K562 (cell line): Measurements from ENCODE around the gene NUP88. TPM values are rescaled to one million over a fixed set of nuclear protein-coding genes. Genes with fewer than 3 reads are reported as not detected.
A peak's percentile ranks its signal among the peaks of the same experiment; 100 is the strongest.

Source experiments
- CBX1 ChIP-seq: sonication (generic); IDR thresholded peaks from 2 replicates; pipeline ENCODE4 v1.6.1; 2016; ENCODE audit warnings: antibody characterized with exemption, low read depth, mild to moderate bottlenecking
- PML ChIP-seq: IDR thresholded peaks from 2 replicates; pipeline ENCODE4 v1.6.1; 2012; ENCODE audit warnings: low read length, inconsistent platforms
- RAD21 ChIP-seq, 2 experiments: fragments of 250-450 bp in 1 of 2; fragments of 450-650 bp in 1 of 2; sonication (Bioruptor Pico) in 1 of 2; formaldehyde crosslinking in 1 of 2; IDR thresholded peaks in 1 of 2; conservative IDR thresholded peaks in 1 of 2; 2 replicates each; pipeline versions ENCODE4 v1.4.0 to v1.8.0; 2020 to 2022; ENCODE audit warnings: mild to moderate bottlenecking in 2 of 2, moderate library complexity in 1 of 2
- TAF7 ChIP-seq: fragments of 450-650 bp; IDR thresholded peaks from 2 replicates; pipeline ENCODE4 v1.6.1; 2016; ENCODE audit warnings: missing genetic modification characterization, missing compliant biosample characterization
- ZFX ChIP-seq: sonication (generic); formaldehyde crosslinking; IDR thresholded peaks from 2 replicates; pipeline ENCODE4 v1.8.0; 2022; ENCODE audit warnings: mild to moderate bottlenecking, missing genetic modification reagents, moderate library complexity
- ZNF444 ChIP-seq: fragments of 250-450 bp; sonication (Bioruptor Pico); IDR thresholded peaks from 2 replicates; pipeline ENCODE4 v1.4.0; 2020; ENCODE audit warnings: mild to moderate bottlenecking, moderate library complexity
- polyA plus RNA-seq, 8 experiments: library from polyadenylated mRNA; depleted of rRNA in 4 of 8; stranded (reverse) in 5 of 8; unstranded in 3 of 8; fragments of >200 nt; fragmentation: Nextera tagmentation in 2 of 8; fragmentation: Illumina TruSeq in 1 of 8; extraction: Ambion mirVana in 2 of 8; extraction: Trizol in 1 of 8; gene quantifications; 2 replicates each; pipeline versions ENCODE4 v1.2.1 to v1.2.3, GENCODE V29; 2011 to 2014; ENCODE audit warnings: inconsistent platforms in 1 of 8, missing spikeins in 1 of 8
- total RNA-seq, 7 experiments: library from RNA; depleted of rRNA in 6 of 7; stranded (reverse); fragments of >200 nt in 6 of 7; fragmentation: Illumina TruSeq in 2 of 7; extraction: Trizol in 2 of 7; gene quantifications; 2 replicates each; pipeline versions ENCODE4 v1.2.1 to v1.2.3, GENCODE V29; 2011 to 2021; ENCODE audit warnings: low replicate concordance in 1 of 7
- TF ChIP-seq, protein P1 (sequence below): fragments of 250-450 bp; sonication (Bioruptor Pico); IDR thresholded peaks from 2 replicates; pipeline ENCODE4 v1.5.1; 2021; ENCODE audit warnings: mild to moderate bottlenecking
- TF ChIP-seq, protein P2 (sequence below), 3 experiments: fragments of 200-800 bp in 1 of 3; sonication (Bioruptor generic) in 1 of 3; sonication (generic) in 1 of 3; formaldehyde crosslinking in 1 of 3; IDR thresholded peaks; 2 replicates each; pipeline versions ENCODE4 v1.6.1 to v1.8.0; 2016 to 2022; ENCODE audit warnings: mild to moderate bottlenecking in 2 of 3, missing compliant biosample characterization in 2 of 3, missing genetic modification characterization in 2 of 3, missing genetic modification reagents in 1 of 3
- TF ChIP-seq, protein P3 (sequence below), 2 experiments: IDR thresholded peaks; 2 replicates each; pipeline ENCODE4 v1.6.1; 2011; ENCODE audit warnings: borderline replicate concordance in 1 of 2, control low read depth in 1 of 2, low read depth in 1 of 2, low read length in 1 of 2, mild to moderate bottlenecking in 1 of 2, mixed read lengths in 1 of 2, moderate library complexity in 1 of 2; ENCODE audit not compliant: insufficient read depth in 1 of 2, insufficient read length in 1 of 2, poor library complexity in 1 of 2, severe bottlenecking in 1 of 2; ENCODE audit errors: extremely low read depth in 1 of 2
- TF ChIP-seq, protein P4 (sequence below): fragments of 450-650 bp; IDR thresholded peaks from 2 replicates; pipeline ENCODE4 v1.7.1; 2018; ENCODE audit warnings: mild to moderate bottlenecking, low read depth; ENCODE audit not compliant: partially characterized antibody
- TF ChIP-seq, protein P5 (sequence below): sonication (generic); formaldehyde crosslinking; IDR thresholded peaks from 2 replicates; pipeline ENCODE4 v1.8.0; 2022; ENCODE audit warnings: mild to moderate bottlenecking, missing genetic modification reagents
- TF ChIP-seq, protein P6 (sequence below): sonication (generic); formaldehyde crosslinking; IDR thresholded peaks from 2 replicates; pipeline ENCODE4 v1.9.0; 2022; ENCODE audit warnings: mild to moderate bottlenecking, missing genetic modification reagents

Gene NUP88
- total and polyA plus RNA-seq, 9 of the 15 experiments (the other 6 are each of a cell fraction or from before 2014, with no cell fraction given), result 59.9 to 160 (median 119) TPM

DNA sequence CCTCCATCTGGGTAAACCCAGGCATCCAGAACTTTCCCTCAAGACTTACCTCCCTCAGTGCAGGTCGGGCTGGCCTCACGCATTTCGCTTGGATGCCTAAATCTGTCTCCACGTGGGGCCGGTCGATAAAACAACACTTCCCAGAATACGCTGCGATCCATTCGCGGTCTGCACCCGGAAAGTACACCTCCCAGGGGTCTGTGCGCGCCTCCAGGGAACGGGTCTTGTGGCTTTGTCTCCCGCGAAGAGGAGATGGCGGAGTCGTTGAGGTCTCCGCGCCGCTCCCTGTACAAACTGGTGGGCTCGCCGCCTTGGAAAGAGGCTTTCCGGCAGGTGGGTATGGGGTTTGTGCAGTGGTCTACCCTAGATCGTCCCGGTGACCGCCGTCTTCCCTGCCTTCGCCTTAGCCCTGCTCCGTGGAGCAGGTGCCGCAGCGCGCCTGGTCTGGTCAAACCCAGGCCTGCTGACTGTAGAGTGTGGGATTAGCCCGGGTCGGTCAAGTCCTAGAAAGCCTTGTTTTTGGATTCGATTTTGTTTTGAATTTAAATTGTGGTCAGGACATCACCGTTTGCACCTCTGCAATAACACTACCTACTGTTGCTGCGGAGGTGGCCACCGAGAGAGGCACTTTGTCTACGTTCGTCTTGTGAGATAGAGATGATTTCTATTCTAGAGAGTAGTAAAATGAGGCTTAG, 644 bp upstream of the NUP88 start, which contains the start of gene RPAIN (continued):
- TF ChIP-seq, protein P1, sequence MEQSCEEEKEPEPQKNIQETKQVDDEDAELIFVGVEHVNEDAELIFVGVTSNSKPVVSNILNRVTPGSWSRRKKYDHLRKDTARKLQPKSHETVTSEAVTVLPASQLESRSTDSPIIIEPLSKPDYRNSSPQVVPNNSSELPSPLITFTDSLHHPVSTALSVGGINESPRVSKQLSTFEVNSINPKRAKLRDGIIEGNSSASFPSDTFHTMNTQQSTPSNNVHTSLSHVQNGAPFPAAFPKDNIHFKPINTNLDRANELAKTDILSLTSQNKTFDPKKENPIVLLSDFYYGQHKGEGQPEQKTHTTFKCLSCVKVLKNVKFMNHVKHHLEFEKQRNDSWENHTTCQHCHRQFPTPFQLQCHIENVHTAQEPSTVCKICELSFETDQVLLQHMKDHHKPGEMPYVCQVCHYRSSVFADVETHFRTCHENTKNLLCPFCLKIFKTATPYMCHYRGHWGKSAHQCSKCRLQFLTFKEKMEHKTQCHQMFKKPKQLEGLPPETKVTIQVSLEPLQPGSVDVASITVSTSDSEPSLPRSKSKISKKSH (CRISPR knock-in tag), result no peak
- TF ChIP-seq ZNF444 (CRISPR knock-in tag) (no peak), CBX1 (0 out of 2 replicates have a peak, but pooled peaks have one; percentile 30), RAD21 (CRISPR knock-in tag; conservative IDR thresholded peaks at IDR 0.05 in 1 of 2, IDR thresholded peaks at IDR 0.05 in 1 of 2) (no peak), TAF7 (tag) (peak; percentile 76; the same call in 1 of the 2 replicates), ZFX (CRISPR knock-in tag) (peak; percentile 64), PML (peak; percentile 21; the same call in 1 of the 2 replicates)
- TF ChIP-seq, protein P2, sequence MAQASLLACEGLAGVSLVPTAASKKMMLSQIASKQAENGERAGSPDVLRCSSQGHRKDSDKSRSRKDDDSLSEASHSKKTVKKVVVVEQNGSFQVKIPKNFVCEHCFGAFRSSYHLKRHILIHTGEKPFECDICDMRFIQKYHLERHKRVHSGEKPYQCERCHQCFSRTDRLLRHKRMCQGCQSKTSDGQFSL (CRISPR knock-in tag; IDR thresholded peaks at IDR 0.05), result no peak
- TF ChIP-seq, protein P2 (tag; IDR thresholded peaks at IDR 0.05), result no peak
- TF ChIP-seq, protein P3, sequence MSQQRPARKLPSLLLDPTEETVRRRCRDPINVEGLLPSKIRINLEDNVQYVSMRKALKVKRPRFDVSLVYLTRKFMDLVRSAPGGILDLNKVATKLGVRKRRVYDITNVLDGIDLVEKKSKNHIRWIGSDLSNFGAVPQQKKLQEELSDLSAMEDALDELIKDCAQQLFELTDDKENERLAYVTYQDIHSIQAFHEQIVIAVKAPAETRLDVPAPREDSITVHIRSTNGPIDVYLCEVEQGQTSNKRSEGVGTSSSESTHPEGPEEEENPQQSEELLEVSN (IDR thresholded peaks at IDR 0.05; ENCODE audit: borderline replicate concordance in 1 of 2, extremely low read depth in 1 of 2, insufficient read depth in 1 of 2, insufficient read length in 1 of 2, low read depth in 1 of 2, low read length in 1 of 2, poor library complexity in 1 of 2, severe bottlenecking in 1 of 2), result peak; percentile 18 to 56
- TF ChIP-seq, protein P4, sequence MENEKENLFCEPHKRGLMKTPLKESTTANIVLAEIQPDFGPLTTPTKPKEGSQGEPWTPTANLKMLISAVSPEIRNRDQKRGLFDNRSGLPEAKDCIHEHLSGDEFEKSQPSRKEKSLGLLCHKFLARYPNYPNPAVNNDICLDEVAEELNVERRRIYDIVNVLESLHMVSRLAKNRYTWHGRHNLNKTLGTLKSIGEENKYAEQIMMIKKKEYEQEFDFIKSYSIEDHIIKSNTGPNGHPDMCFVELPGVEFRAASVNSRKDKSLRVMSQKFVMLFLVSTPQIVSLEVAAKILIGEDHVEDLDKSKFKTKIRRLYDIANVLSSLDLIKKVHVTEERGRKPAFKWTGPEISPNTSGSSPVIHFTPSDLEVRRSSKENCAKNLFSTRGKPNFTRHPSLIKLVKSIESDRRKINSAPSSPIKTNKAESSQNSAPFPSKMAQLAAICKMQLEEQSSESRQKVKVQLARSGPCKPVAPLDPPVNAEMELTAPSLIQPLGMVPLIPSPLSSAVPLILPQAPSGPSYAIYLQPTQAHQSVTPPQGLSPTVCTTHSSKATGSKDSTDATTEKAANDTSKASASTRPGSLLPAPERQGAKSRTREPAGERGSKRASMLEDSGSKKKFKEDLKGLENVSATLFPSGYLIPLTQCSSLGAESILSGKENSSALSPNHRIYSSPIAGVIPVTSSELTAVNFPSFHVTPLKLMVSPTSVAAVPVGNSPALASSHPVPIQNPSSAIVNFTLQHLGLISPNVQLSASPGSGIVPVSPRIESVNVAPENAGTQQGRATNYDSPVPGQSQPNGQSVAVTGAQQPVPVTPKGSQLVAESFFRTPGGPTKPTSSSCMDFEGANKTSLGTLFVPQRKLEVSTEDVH, result no peak
- TF ChIP-seq, protein P5, sequence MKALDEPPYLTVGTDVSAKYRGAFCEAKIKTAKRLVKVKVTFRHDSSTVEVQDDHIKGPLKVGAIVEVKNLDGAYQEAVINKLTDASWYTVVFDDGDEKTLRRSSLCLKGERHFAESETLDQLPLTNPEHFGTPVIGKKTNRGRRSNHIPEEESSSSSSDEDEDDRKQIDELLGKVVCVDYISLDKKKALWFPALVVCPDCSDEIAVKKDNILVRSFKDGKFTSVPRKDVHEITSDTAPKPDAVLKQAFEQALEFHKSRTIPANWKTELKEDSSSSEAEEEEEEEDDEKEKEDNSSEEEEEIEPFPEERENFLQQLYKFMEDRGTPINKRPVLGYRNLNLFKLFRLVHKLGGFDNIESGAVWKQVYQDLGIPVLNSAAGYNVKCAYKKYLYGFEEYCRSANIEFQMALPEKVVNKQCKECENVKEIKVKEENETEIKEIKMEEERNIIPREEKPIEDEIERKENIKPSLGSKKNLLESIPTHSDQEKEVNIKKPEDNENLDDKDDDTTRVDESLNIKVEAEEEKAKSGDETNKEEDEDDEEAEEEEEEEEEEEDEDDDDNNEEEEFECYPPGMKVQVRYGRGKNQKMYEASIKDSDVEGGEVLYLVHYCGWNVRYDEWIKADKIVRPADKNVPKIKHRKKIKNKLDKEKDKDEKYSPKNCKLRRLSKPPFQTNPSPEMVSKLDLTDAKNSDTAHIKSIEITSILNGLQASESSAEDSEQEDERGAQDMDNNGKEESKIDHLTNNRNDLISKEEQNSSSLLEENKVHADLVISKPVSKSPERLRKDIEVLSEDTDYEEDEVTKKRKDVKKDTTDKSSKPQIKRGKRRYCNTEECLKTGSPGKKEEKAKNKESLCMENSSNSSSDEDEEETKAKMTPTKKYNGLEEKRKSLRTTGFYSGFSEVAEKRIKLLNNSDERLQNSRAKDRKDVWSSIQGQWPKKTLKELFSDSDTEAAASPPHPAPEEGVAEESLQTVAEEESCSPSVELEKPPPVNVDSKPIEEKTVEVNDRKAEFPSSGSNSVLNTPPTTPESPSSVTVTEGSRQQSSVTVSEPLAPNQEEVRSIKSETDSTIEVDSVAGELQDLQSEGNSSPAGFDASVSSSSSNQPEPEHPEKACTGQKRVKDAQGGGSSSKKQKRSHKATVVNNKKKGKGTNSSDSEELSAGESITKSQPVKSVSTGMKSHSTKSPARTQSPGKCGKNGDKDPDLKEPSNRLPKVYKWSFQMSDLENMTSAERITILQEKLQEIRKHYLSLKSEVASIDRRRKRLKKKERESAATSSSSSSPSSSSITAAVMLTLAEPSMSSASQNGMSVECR, result peak; percentile 96
- TF ChIP-seq, protein P6, sequence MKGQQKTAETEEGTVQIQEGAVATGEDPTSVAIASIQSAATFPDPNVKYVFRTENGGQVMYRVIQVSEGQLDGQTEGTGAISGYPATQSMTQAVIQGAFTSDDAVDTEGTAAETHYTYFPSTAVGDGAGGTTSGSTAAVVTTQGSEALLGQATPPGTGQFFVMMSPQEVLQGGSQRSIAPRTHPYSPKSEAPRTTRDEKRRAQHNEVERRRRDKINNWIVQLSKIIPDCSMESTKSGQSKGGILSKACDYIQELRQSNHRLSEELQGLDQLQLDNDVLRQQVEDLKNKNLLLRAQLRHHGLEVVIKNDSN, result peak; percentile 69
